Inflammatory macrophage treated with lipopolysaccharide for 4 hours (primary cell): ENCODE results near the gene WDR27.

Experiments used
- DNase-seq: peaks from one replicate; pipeline ENCODE4 v3.0.0-alpha.2; 2020

Gene WDR27

DNA sequence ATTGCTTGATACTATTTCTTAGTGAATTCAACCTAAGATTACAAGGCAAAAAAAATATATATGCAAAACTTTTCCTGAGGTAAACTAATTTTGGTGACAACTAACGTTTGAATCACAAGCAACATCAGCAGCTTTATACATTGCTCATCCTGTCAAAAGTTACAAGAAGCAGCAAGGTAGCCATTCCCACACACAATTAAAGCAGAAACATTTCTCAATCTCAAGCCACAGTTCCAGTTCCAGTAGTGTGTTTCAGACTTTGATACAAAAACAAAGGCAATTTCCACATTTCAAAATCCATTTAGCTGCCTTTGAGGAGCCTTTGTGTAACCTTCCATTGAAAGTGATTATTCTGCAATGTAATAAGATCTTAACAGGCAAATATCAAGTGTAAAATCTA lies 191.0 kb downstream of the WDR27 start:
- DNase-seq, result no peak

DNA sequence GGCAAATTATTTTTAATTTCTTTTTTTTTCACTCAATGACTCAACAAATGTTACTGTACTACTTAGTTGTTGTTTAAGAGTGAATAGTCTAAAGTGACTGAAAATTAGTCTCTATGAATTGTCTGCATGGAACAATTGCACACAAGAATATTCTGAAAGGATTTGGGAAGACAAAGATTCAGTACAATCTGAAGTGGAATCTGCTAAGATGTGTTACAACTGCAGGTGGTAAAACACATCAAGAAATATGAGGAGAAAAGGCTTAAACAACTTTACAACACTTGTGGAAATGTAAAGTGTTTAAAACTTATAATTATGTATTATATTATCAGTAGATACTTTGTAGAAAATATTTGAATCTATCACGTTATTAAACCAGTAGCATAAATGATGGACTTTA lies 193.4 kb downstream of the WDR27 start:
- DNase-seq, result no peak

DNA sequence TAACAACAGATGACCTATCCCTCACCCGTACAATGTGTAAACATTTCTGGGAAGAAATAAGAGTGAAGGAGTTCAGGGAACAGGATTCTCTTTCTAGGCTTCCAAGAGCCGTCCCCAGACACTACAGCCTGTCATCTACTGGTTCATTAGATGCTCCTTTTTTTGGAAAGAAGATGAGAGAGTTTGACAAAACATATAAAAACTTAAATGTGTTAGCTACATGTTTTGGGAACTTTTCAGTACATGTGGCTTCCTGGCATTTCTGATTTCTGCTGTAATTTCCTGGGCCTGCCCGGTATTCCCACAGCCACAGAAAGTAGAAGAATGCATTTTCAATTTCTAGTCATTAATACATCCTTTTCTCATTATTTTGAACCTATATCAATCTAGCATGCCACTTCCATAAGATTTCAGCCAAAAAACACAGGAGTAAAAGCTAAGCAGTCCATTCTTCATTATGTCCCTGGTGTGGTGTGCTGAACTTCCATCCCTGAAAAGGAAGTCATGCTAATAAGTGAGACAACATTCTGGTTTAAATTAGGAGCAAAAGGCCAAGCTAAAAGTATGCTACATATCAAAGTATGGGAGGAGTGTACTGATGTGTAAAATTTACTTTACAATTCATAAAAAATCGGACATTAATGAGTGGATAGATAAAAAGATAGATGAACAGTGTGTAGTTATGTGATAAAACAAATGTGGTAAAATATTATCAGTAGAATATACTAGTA lies 198.2 kb downstream of the WDR27 start:
- DNase-seq, result no peak

DNA sequence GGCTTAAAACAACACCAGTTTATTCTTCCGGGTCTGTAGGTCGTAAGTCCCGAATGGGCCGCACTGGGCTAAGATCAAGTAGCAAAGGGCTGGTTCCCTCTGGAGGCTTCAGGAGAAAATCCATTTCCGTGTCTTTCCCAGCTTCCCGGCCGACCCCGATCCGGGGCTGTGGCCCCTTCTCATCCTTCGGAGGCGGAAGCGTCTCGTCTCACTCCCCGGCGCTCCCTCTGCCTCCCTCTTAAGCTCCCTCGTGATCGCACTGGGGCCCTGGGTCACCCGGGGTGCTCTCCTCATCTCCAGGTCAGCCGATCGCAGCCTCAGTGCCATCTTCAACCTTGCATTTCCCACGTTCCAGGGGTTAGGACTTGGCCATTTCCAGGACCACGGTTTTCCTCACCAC lies 199.4 kb downstream of the WDR27 start:
- no peak for DNase-seq

DNA sequence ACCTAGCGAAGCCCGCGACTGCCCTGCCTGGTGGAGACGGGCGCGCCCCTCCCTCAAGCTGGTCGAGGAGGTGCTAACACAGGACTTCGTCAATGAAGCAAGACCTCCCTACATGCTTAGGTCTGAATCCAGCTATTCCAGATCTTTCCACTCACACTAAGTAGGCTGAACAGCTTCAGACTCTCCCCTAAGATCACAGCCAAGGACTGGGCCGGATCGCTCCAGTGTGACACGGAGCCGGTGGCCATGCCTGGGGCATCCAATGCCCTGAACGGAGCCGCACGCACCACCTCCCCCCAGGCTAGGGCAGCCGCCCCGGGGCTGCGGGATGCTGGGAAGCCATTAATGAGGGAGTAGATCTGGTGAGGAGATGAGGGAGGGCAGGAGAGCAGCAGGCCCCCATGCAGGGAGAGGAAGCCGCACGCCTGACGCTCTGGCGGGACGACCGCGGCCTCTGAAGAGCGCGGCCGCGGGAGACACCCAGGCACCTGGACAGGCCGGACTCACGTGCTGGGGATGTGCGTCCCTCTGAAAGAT lies 200.0 kb downstream of the WDR27 start:
- no peak for DNase-seq

DNA sequence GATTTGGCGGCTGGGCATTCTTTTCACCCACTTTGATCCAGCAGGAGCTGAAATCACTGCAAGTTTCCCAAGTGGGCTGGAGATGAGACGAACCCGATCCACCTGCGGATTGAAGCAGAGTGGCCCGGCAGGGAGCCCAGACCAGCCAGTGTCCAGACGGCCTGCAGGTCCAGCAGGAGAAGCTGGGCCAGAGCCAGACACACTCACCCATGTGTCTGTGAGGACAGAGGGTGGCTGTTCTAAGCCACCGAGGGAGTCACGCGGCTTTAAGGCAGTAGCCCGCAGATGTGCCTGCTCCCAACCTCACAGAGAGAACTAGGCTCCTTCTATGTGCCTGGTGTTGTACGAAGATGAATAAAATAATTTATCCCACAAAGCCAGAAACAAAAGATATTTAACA lies 200.7 kb downstream of the WDR27 start:
- no peak for DNase-seq

DNA sequence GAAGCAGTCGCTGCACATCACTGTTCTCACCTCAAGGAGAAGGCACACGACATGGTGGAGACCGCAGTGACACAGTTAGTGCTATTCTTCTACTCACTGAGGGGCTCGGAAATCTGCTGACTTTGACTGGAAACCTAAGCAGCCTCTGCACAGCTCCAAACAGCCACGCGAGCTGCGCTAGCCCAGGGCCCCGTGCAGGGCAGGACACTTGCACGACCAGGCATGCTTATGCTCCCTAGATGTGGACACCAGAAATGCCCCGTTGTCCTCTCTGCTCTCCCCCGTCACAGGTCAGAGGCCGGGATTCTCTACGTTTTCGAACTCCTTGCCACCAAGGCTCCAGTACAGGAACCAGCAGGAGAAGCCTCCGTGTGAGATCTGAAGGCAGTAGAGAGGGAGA lies 201.1 kb downstream of the WDR27 start:
- no peak for DNase-seq

DNA sequence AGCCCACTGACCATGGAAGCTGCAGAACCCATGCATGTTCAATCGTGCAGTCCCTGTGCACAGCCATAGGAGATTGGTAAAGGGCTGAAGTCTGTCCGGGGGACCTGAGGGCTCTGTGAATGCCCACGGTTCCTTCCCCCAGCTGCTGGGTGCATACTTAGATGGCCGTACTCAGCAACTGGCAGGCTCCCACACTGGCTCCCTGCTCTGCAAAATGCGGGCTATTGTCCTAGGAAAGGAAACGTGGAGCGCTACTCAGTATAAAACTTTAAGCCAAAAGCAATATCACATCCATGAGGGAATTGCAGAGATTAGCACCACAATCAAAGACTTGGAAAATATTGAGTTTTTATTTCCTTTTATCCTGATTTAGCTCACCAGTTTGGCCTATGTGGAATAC lies 202.0 kb downstream of the WDR27 start:
- no peak for DNase-seq

DNA sequence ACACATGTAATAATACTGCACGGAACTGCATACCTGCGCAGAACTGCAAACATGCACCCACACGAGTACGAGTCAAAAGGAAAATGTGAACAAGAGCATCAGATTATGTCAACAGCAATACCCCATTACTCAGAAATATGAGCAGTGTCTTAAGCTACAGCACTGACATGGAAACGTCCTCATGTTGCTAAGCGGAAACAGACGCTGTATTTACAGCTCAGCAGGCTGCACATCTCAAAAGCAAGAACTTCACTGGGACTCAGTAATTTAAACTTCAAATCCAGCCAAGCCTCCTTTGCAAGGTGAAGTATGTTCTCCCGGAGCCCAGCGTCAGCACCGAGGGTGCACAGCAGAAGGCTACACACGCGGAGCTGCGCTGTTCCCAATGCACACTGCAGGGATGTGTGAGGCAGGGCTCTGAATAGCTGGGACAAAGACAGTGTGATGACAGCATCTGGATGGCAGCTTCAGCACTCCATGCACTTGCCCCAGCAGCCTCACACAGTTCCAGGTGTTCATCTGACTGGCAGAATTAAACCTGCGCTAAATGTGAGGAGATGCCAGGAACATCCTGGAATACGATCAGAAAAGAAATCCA lies 202.8 kb downstream of the WDR27 start:
- DNase-seq, result no peak

DNA sequence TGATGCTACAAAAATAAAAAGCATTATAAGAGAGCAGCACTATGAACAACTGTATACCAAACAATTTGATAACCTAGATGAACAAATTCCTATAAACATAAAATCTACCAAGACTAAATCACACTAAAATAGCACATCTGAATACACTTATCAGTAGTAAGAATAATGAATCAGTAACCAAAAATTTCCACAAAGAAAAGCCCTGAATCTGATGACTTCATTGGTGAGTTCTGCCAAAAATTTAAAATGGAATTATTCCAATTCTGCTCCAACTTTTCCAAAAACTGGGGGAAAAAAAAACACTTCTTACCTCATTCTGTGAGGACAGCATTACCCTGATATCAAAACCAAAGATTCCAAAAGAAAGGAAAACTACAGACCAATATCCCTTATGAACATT lies 206.2 kb downstream of the WDR27 start:
- DNase-seq, result no peak

DNA sequence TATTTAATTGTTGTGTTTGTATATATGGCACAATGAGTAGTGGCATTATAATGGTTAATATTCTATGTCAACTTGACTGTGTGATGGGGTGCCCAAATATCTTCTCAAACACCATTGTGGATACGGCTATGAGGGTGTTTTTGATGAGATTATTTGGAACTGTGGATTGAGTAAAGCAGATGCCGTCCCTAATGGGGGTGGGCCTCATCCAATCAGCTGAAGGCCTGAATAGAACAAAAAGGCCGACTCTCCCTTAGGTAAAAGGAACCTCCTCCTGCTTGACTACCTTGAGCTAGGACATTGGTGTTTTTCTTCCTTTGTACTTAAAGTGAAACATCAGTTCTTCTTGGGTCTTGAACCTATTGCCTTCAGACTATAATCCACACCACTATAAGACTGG lies 207.8 kb downstream of the WDR27 start:
- no peak for DNase-seq

DNA sequence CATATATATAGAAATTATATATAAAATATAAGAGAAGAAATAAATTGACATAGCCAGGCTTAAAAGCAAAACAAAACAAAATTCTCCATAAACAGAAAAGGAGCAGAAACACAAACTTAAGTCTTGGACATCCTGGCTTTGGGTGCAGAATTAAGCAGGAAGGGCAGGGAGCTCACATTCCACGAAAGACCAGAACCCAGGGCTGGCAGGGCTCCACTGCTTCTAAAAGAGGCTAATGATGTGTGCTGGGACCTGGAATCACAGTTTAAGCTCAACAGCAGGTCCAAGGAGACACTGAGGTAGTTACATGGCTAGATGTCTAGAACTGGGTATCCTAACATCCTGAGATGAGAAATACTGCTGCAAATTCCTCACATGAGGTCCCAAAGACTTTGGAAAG lies 210.3 kb downstream of the WDR27 start:
- DNase-seq, result no peak

DNA sequence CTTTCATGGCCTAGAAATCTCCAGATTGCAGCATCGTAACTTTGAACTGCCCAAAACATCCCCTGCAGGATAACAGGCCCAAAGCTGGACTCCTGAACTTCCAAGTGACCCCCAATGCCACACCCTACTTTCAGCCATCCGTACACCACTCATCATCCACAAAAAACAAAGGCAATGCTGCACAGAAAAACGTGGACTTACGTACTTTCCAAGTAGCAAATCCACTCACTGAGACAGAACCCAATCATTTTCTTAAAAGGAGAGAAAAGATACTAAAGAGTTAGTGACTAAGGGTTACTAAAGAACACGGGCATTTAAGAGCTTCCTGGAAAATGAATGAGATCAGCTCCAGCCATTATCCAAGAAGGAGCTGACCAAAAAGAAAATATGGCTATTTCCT lies 211.0 kb downstream of the WDR27 start:
- DNase-seq, result no peak

DNA sequence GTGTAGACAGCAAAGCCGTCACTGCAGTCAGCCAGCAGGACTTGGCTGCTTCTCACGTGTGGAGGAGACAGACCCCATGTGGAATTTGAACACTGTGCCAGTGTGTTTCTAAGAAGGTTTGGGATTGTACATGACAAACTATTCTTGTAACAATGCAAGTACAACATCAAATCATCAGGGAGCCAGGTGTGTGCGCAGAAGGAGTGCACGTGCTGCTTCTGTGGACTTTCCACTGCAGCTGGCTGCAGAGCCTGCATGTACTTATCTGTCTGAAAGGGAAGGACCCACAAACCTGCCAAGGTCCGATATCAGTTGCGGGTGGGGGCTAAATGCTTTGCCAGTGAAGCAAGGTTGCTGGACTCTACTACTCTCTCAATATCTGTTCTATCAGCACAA lies 211.6 kb downstream of the WDR27 start:
- DNase-seq, result no peak

DNA sequence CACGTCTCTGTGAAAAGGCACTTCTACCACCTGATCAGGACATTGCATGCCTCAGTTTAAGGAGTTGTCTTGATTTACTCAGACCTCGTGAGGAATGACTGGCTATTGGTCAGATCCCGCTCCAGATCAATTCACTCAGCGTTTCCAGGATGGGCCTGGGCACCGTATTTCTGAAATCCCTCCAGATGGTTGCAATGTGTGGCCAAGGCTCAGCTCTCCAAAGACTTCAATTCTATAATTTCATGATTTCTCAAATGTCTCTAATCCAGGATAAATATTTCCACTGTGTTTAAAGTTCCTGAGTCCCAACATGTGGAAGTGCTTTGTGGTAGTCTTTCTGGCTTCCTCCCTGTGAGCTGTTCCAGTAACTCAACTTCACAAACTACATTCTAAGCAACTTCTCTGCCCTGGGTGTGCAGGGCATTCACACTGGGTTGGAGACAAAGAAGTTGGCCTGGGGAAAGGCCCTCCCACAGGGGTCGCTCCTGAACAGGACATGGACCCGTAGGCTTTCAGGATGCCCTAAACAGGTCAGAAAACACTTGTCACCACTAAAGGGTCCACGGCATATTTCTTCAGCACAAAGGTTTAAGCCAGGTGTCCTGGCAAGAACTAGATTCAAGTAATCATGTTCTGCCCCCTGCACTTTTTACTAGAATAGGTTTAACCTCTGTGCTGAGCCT lies 212.1 kb downstream of the WDR27 start:
- DNase-seq, result no peak

DNA sequence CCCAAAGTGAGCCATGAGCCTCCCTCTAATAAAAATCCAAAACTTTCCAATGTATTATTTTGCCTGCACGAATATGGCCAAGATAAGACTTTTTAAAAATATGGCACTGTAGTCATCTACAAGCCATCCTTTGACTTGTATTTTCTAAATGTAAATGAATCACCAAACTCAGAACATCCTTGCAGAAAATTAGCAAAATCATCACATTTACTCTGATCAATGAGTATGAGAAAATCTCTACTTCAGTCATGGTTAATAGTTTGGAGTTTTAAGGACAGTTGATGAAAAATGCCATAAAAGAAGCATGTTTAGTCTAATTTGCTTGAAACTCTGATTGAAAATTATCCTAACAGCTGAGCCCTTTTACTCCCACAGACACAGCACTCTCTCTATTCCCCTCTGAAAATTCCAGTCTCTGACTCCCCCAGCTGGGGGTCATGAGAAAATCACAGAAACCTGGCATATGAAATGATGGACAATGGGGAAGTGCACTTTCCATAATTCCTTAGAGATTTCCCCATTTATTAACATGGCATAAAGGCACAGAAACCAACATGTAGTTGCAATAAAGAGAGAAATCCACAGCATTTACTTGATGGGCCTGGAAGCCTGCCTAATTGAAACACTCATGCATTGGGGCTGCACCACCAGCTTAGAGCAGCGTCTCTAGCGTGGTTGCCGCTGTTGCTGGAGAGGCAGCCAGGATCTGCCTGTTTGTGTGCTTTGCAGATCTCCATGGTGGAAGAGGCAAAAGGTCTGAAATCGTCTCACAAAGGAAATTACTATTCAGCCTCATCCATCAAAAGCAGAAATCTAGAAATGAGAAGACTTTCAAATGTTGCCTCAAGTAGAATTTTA lies 214.0 kb downstream of the WDR27 start:
- DNase-seq, result no peak

DNA sequence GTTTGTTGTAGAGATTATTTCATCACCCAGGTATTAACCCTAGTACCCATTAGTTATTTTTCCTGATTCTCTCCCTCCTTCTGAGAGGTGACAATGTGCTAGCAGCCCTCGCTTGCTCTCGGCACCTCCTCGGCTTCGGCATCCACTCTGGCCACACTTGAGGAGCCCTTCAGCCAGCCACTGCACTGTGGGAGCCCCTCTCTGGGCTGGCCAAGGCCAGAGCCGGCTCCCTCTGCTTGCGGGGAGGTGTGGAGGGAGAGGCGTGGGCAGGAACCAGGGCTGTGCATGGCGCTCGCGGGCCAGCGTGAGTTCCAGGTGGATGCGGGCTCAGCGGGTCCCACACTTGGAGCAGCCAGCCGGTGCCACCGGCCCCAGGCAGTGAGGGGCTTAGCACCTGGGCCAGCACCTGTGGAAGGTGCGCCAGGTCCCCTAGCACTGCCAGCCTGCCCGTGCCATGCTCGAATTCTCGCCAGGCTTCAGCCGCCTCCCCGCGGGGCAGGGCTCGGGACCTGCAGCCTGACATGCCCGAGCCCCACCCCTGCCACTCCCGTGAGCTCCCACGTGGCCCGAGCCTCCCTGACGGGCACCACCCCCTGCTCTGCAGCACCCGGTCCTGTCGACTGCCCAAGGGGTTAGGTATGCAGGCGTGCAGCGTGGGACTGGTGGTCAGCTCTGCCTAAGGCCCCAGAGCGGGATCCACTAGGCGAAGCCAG lies 221.9 kb downstream of the WDR27 start:
- DNase-seq, result no peak

DNA sequence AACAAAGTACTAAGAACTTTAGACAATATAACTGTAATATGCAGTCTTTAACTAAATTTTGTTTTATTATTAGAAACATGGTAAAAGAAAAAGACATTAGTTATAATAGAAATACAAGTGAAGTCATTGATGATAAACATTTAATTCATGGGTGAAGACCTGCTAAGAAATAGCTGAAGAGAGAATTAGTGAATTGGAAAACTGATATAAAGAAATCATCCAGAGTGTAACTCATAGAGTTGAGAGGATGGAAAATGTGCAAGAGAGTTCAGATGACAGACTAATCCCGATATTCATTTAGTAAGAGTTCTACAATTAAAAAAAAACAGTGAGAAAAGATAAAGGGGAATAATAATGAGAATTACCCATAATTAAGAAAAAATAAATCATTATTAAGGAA lies 227.5 kb downstream of the WDR27 start:
- DNase-seq, result no peak

DNA sequence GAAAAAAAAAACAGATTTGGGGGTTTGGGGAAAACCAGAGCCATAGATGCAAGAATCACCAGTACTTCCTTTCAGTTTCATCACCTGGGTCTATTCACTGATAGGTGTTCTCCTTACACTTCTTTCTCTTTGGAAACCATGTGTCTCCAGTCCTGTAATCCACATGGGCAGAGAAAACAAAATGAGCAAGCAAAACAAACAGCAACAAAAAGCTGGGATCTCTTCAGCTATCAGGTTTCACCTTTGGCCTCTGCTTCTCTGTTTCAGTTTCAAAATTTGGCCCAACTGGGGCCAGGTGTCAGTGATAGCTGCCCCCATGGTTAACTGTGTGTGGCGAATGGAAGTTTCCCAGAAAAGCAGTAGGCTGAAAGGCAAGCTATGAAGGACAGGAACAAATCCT lies 228.2 kb downstream of the WDR27 start:
- DNase-seq, result no peak

DNA sequence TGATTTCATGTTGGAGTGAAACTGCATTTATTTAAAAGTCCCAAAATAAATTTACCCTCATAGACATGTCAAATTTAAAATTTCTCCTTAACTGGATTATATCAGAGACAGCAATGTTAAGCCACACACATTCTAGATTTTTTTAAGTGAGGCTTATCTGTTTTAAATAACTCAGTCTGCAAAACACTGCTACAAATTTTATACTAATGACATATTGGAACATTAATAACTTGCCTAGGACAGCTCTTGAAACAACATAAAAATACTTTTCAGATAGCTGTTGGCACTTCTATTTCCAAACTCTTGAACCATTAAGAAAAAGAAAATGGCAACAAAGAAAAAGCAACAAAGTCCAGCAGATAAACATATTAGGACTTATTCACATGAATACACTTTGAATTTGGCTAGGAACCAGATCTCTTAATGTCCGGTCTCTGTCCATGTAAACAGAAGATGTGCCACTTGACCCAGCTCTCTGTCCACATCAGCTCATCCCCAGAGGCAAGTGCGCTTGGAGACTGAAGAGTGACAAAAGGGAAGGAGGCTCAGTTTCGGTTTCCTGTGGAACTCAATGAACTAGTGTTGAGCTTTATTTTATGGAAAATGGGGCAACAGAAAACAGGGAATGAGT lies 228.9 kb downstream of the WDR27 start:
- no peak for DNase-seq

DNA sequence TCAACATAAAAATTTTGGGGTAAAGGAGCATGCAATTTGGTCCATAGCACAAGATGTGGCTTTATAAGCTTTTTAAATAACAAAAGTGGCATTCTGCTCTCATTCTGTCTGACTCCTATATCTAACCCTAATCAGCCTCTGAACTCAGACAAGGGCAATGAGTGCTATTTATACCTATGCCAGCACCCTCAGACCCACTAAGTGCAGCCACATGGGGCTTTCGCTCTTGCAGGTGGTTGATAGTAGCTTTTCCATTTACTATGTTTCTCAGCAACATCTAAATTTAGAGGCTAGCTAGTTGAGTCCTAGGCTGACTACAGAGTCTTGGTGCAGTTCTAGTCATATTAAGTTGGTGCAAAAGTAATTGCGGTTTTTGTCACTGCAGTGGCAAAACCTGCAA lies 231.0 kb downstream of the WDR27 start:
- no peak for DNase-seq

DNA sequence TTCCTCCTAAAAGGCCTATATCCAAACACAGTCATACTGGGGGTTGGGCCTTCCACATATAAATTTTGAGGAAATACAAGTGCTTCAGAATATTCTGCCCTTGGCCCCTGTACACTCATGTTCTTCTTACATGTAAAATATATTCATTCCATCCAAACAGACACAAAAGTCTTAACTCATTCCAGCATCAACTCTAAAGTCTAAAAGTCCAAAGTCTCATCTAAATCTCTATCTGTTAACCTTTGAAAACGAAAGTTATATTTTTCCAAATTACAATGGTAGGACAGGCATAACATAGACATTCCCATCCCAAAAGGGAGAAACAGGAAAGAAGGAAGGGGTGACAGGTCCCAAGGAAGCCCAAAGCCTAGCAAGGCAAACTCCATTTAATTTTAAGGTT lies 232.8 kb downstream of the WDR27 start:
- DNase-seq, result no peak
